SJCRH30 (cell line): ENCODE measurements around the gene GMEB2. TPM values are rescaled to one million over a fixed set of nuclear protein-coding genes. Genes with fewer than 3 reads are reported as not detected.

Experiments used
- DNase-seq, 2 experiments: peaks; one replicate each; pipeline ENCODE4 v3.0.0-alpha.2; 2015 to 2020
- H3K27ac ChIP-seq: fragments of 250-450 bp; sonication (Bioruptor Pico); 2 replicates; pipeline ENCODE4 v1.5.1; 2020; ENCODE audit warnings: mild to moderate bottlenecking, moderate library complexity
- H3K27me3 ChIP-seq: fragments of 250-450 bp; sonication (Bioruptor Pico); 2 replicates; pipeline ENCODE4 v1.5.1; 2020; ENCODE audit warnings: mild to moderate bottlenecking, moderate library complexity
- H3K36me3 ChIP-seq: fragments of 250-450 bp; sonication (Bioruptor Pico); 2 replicates; pipeline ENCODE4 v1.5.1; 2020; ENCODE audit warnings: mild to moderate bottlenecking, moderate library complexity
- H3K4me1 ChIP-seq: fragments of 250-450 bp; sonication (Bioruptor Pico); 2 replicates; pipeline ENCODE4 v1.5.1; 2020; ENCODE audit warnings: mild to moderate bottlenecking, moderate library complexity
- H3K4me3 ChIP-seq: fragments of 250-450 bp; sonication (Bioruptor Pico); 2 replicates; pipeline ENCODE4 v1.5.1; 2020; ENCODE audit warnings: mild to moderate bottlenecking, moderate library complexity
- H3K9me3 ChIP-seq: fragments of 250-450 bp; sonication (Bioruptor Pico); replicated peaks from 2 replicates; pipeline ENCODE4 v1.5.1; 2020; ENCODE audit warnings: mild to moderate bottlenecking, moderate library complexity
- total RNA-seq: library from RNA; depleted of rRNA; stranded (reverse); fragments of >200 nt; shearing (Covaris generic); gene quantifications from 2 replicates; pipeline ENCODE4 v1.2.3, GENCODE V29; 2014

GMEB2 gene
- total RNA-seq, 1 experiment from 2014 or later, result 19.5 TPM

DNA sequence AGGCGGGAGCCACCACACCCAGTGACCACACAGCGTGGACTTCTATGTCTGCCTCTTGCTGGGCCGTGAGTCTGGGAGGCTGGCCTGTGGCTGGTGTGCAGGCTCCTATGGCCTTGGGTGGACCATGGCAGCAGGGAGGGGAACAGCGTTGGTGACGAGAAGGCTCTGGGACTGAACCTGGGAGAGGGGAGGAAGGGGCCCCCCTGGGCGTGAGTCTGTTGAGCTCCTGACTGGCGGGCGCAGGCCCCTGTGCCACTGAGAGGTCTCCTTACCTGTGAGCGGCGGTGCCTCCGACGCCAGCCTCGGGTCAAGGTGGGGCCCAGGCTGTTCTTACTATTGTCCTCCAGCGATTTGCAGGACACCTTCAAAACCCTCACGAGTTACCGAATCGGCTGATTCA lies 40.1 kb downstream of the GMEB2 start:
- H3K36me3 ChIP-seq, result no peaks in the 10 kb centered on the region
- DNase-seq, result peak in 1 of 2 experiments; percentile 15

DNA sequence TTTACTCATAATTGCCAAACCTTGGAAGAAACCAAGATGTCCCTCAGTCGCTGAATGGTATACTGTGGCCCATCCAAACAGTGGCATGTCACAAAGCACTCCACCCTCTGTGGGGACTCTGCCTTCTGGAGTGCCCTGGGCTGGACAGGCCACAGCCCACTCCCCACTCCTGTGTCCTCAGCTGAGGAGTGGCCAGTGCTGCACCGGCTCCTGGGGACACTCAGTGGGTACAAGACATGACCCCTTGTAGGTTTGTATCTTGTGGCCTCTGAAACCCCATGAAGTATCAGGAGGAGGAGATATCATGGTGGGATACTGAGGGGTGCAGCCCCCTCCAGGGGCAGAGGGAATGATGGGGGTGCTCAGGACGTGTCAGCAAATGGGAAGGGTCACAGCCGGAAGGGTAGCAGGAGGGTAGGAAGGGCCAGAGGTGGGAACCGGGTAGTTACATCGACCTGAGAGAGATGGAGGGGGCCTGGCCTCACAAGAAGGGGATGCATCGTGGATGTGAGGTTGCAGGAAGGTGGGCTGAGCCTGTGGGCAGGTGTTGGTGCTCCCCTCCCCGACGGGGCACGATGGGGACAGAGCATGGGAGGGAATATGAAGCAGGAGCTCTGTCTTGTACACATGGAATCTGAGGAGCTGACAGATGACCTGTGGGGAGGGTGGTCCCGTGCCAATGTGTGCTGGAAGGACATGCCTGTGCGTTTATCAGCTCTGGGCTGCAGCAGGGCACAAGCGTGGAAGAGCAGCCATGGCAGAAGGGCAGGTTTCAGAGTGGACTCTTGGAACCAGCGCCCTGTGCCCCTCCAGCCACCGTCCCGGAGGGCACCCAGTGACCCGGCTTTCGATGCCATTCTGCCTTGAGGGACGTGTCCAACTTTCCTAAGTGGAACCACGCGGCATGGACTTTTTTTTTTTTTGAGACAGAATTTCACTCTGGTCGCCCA lies 41.0 kb downstream of the GMEB2 start:
- Histone ChIP-seq H3K36me3 (no peaks in the 10 kb centered on the region), H3K4me3 (no peak overlapping the region), H3K4me1 (peaks cover 6% of the 10 kb centered on the region), H3K9me3 (no peaks in the 10 kb centered on the region), H3K27ac (no peak overlapping the region), H3K27me3 (peaks cover 21% of the 10 kb centered on the region)
- DNase-seq, result no peak

More for the DNA sequence above, 40.1 kb downstream of the GMEB2 start:
- Histone ChIP-seq H3K9me3 (no peaks in the 10 kb centered on the region), H3K27ac (no peak overlapping the region), H3K4me1 (peaks cover 6% of the 10 kb centered on the region), H3K27me3 (peaks cover 14% of the 10 kb centered on the region), H3K4me3 (no peak overlapping the region)

DNA sequence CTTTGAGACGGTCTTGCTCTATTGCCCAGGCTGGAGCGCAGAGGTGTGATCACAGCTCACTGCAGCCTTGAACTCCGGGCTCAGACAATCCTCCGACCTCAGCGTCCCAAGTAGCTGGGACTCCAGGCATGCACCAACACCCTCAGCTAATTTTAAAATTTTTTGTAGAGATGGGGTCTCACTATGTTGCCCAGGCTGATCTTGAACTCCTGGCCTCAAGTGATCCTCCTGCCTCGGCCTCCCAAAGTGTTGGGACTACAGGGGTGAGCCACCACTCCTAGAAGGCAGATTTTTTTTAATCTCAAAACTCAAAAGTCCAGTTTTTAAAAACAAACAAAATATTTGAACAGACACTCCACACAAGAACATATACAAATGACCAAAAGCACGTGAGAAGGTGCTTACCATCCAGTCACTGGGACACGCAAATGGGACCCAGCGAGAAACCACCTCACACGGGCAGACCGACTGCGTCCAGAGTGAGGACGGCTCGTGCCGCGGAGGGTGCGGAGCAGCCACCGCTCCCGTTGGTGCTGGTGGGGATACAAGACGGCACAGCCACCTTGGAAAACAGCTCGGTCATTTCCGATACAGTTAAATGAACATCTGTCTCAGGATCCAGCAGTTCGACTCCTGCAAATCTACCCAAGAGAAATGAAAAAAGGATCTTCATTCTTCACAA lies 44.4 kb downstream of the GMEB2 start:
- Histone ChIP-seq H3K27ac (no peak overlapping the region), H3K4me1 (no peaks in the 10 kb centered on the region), H3K36me3 (no peaks in the 10 kb centered on the region), H3K4me3 (no peak overlapping the region), H3K9me3 (no peaks in the 10 kb centered on the region), H3K27me3 (peaks cover 34% of the 10 kb centered on the region)
- DNase-seq, result no peak

DNA sequence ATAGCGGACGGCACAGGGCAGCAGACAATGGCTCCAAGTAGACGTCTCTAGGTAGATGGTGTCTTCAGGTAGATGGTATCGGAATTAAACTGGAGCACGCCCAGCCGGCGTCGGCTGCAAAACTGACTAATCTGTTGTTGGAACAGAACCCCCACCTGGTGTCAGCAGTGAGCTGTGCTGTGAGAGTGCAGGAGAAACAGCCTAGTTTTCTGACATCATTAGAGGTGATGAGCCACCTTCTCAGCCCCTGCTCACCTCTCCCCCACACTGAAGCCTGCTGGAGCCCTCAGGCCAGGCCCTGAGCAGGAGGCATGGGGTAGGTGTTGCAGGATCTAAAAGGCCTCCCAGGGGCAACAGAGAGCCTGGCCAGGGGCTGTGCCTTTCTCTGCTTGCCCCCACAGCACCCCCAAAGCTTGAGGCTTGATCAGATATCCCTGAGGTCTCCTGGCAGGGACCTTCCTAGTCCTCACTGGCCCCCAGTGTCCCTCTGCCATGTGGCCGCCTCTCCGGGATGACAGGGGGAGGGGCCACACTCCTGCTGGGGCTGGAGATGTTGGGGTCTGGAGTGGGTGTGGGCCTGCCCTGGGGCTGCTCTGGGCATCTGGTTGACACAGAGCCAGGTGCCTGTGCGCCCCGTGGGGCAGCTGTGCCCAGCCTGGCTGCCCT lies 46.0 kb downstream of the GMEB2 start:
- no peak overlapping the region for H3K4me3 ChIP-seq
- H3K27me3 ChIP-seq, result peaks cover 46% of the 10 kb centered on the region
- no peaks in the 10 kb centered on the region for H3K9me3 ChIP-seq
- DNase-seq, result peak; percentile 40 to 54
- no peak overlapping the region for H3K27ac ChIP-seq
- no peaks in the 10 kb centered on the region for H3K36me3 ChIP-seq
- H3K4me1 ChIP-seq, result no peaks in the 10 kb centered on the region

DNA sequence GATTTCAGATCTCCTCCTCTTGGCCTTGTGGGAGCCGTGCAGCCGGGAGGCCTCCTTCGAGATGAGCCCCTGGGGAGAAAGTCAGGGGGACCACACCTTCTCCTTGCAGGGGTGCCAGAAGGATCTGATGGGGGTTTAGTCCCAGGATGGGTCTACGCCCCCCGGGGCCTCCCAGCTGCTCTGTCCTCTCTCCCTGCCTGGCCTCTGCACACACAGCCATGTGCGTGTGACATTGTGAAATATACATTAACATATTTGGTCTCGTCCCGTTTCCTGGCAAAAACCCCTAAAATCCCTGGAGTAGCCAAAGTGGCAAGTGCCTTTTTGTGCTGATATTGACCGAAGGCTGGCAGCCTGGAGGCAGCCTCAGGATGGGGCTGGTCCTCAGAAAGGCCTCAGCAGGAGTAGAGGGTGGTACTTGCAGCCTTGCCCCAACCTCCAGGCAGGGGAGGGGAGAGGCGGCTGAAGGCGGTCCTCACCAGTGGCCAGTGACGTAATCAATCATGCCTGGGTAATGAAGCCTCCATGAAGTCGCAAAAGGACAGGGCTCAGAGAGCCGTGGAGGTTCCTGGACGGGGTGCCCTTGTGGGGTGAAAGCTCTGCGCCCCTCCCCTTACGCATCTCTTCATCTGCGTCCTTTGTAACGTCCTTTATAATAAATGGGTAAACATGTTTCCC lies 47.7 kb downstream of the GMEB2 start:
- no peak overlapping the region for H3K4me3 ChIP-seq
- peaks cover 57% of the 10 kb centered on the region for H3K27me3 ChIP-seq
- peak in 1 of 2 experiments; percentile 17 for DNase-seq
- H3K9me3 ChIP-seq, result no peaks in the 10 kb centered on the region
- H3K36me3 ChIP-seq, result no peaks in the 10 kb centered on the region
- H3K4me1 ChIP-seq, result peaks cover 5% of the 10 kb centered on the region; the same call in 1 of the 2 replicates
- no peak overlapping the region for H3K27ac ChIP-seq

DNA sequence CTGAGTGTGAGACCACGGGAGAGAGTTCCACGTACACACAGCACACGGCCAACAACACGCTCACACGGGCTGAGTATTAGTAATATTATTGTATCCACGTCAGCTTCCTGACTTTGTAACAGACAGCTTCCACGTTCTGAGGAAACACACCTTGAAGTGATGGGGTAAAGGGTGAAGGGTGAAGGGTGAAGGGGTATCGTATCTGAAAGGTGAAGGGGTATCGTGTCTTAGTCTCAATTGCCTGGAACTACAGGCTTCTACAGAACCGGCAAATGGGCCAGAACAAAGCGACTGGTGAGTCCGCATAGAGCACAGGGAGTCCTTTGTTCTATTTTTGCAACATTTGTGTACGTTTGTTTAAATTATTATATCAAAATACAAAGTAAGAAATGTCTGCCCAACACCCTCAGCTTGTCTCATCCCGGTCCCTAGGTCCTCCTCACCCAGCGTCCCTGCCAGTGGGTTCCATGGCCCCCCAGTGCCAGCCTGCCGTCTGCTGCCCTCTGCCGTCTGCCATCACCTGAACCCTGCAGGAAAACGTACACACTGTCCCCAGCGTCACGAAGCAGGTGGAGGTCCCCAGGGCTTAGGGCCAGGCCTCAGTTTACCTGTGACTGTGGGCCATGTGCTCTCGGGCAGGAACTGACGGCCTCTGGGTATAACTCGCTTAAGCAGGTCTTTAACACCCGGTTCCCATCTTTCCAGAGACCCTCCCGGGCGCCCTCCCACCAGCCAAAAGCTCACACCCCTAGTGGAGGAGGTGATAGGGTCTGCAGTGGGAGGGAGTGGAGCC lies 48.5 kb downstream of the GMEB2 start:
- H3K36me3 ChIP-seq, result no peaks in the 10 kb centered on the region
- no peaks in the 10 kb centered on the region for H3K9me3 ChIP-seq
- H3K27me3 ChIP-seq, result peaks cover 54% of the 10 kb centered on the region
- H3K4me1 ChIP-seq, result peaks cover 5% of the 10 kb centered on the region; the same call in 1 of the 2 replicates
- no peak overlapping the region for H3K4me3 ChIP-seq
- no peak overlapping the region for H3K27ac ChIP-seq
- no peak for DNase-seq

DNA sequence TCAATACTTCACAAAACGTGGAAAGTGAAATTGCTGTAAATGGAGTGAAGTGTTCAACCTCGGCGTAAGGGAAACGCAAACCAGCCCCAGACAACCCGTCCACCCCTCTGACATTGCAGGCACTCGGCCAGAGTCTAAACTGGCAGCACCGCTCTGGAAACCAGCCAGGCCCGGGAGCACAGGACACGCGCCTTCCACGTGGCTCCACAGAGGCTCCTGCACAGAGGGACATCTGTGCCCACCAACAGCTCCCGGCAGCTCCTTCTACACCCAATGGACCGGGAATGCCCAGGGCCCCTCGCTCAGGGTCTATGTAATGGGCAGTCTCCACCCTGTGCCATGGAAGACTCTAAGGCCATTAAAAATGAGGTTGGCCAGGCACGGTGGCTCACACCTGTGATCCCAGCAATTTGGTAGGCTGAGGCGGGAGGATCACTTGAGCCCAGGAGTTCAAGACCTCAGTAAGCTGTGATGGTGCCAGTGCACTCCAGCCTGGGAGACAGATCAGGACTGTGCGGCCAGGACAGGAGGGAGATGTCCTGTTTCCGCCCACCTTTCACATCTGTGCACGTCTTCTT lies 49.5 kb downstream of the GMEB2 start:
- Histone ChIP-seq H3K27ac (no peak overlapping the region), H3K4me1 (peaks cover 5% of the 10 kb centered on the region; the same call in 1 of the 2 replicates), H3K36me3 (no peaks in the 10 kb centered on the region), H3K27me3 (peaks cover 51% of the 10 kb centered on the region), H3K9me3 (no peaks in the 10 kb centered on the region), H3K4me3 (no peak overlapping the region)
- DNase-seq, result peak; percentile 54

DNA sequence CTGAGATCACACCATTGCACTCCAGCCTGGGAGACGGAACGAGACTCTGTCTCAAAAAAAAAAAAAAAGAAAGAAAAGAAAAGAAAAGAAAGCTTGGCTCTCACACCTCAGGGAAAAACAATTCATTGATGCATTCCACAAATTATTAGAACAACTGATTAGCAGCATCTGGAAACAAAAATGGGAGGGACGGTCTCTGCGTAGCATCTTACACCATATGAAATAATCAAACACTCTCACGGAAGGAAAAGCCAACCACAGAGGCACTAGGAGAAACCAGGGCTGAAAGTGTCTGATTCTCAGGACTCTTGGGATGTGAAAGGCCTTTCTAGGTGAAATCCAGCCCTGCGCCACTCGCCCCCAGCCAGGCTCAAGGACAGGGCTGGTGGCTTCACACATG lies 50.6 kb downstream of the GMEB2 start:
- DNase-seq, result no peak
- Histone ChIP-seq H3K27me3 (peaks cover 48% of the 10 kb centered on the region), H3K36me3 (no peaks in the 10 kb centered on the region), H3K4me1 (peaks cover 5% of the 10 kb centered on the region; the same call in 1 of the 2 replicates), H3K27ac (no peak overlapping the region), H3K4me3 (no peak overlapping the region), H3K9me3 (no peaks in the 10 kb centered on the region)

DNA sequence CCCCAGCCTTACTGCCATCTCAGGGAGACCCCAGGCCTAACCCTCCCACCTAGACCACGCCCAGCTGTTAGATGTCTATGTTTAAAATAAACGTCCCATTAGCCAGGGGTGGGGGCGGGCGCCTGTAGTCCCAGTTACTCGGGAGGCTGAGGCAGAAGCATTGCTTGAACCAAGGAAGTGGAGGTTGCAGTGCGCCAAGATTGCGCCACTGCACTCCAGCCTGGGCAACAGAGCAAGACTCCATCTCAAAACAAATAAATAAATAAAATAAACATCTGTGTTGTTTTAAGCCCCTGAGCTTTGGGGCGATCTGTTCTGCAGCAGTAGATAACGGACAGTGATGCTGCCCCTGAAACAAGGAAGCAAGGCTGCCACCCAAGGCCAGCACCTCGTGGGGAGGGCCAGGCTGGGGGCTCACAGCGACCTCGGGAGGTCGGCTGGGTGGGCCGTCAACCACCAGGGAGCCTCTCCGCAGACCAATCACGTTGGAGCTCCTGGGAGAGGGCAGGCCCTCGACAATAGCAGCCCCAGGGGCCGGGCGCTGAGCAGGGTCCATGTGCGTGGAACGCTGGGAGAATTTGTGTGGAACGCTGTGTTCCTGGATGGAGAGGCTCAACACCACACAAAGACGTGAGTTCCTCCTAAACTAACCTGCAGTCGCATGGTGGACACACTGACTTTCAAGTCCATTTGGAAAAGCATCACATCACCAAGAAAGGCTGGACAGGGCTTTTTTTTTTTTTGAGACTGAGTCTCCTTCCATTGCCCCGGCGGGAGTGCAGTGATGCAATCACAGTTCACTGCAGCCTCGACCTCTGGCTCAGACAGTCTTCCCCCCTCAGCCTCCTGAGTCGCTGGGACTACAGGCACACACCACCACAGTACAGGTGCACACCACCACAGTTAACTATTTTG lies 51.8 kb downstream of the GMEB2 start:
- H3K4me1 ChIP-seq, result peaks cover 5% of the 10 kb centered on the region; the same call in 1 of the 2 replicates
- no peak for DNase-seq
- no peak overlapping the region for H3K27ac ChIP-seq
- no peak overlapping the region for H3K4me3 ChIP-seq
- no peaks in the 10 kb centered on the region for H3K36me3 ChIP-seq
- H3K9me3 ChIP-seq, result no peaks in the 10 kb centered on the region
- H3K27me3 ChIP-seq, result peaks cover 40% of the 10 kb centered on the region

DNA sequence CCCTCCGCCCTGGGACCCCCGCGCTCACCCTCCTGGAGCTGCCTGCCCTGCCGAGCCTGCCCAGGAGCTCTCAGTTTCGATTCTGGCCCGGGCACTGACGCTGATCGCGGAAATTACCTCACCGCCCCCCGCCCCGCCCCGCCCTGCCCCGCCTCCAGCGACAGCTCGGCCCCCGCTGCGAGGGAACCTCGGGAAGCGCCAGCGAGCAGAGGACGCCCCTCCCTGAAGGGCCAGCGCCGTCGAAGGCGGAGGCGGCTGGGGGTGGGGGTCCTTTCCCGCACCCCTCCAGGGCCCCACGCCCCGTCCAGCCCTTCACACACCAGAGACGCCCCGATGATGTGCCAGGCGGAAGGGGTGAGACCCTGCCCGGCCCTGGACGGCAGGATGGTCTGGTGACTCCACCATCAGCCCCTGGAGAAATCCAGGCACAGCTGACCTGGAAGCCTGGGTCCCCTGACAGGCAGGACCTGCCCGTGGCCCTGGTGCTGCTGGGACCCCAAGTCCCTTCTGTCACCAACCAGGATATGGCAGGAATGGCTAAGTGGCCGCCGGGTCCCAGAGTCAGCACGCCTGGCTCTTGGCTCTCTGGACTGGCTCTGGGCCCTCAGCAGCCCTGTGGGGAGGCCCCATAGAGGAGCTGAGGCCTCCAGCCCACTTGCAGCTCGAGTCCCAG lies 52.6 kb downstream of the GMEB2 start, which contains the start of gene HELZ2:
Gene HELZ2, minus strand, starts transcription at position 84 of the 673 bp plus-strand sequence. CDS start 1,854 bp downstream, outside the sequence.
- no peaks in the 10 kb centered on the region for H3K36me3 ChIP-seq
- no peak within 1 kb of the TSS for H3K27ac ChIP-seq
- H3K4me1 ChIP-seq, result peaks cover 5% of the 10 kb centered on the region; the same call in 1 of the 2 replicates
- DNase-seq, result peak; percentile 77 to 83
- H3K4me3 ChIP-seq, result peak within 1 kb of the TSS; percentile 52
- no peaks in the 10 kb centered on the region for H3K9me3 ChIP-seq
- H3K27me3 ChIP-seq, result peaks cover 38% of the 10 kb centered on the region

DNA sequence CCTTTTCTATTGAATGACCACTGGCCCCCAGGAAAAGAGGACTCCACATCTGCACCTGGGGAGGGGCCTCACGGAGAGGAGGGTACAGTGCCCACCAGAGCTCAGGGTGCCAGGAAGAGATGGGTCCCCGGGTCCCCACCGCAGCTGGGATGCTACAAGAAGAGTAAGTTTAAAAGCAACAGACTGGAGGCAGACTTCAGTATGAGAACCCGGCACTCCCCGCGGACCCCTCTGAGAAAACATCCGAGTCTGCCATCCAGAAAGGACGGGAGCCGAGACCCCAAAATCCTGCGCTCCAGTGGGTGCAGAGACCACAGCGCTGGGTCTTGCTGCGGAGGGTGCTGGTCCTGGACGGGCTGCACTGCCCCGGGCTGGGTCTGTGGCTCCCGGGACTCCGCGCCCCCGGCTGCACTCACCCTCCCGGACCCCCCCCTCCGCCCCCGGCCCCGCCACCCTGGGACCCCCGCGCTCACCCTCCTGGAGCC lies 53.2 kb downstream of the GMEB2 start:
- Histone ChIP-seq H3K36me3 (no peaks in the 10 kb centered on the region), H3K27me3 (peaks cover 33% of the 10 kb centered on the region), H3K9me3 (no peaks in the 10 kb centered on the region), H3K27ac (no peak overlapping the region), H3K4me1 (peaks cover 5% of the 10 kb centered on the region; the same call in 1 of the 2 replicates), H3K4me3 (peak overlapping the region; percentile 50)
- DNase-seq, result no peak
